ENCODE measurements around the gene IPP. TPM values are rescaled to one million over a fixed set of nuclear protein-coding genes. Genes with fewer than 3 reads are reported as not detected.
"Not testable (repeated sequence)": the region's sequence is repeated elsewhere in the genome, so short reads cannot be mapped to it uniquely, and the experiment has no call there.

IPP gene
- total RNA-seq, 1 donor from 2014 or later = 6.7 TPM

GRCh38 chr1:45718289-45718688 is 32.2 kb downstream of the IPP start:
- no peak for TF ChIP-seq CTCF (IDR thresholded peaks at IDR 0.05; ENCODE audit: insufficient read depth, low read length, poor library complexity, severe bottlenecking)
- Histone ChIP-seq H3K4me3 (ENCODE audit: low read depth, low read length) (no peak overlapping the region), H3K27me3 (ENCODE audit: control insufficient read depth, insufficient read depth, low read length) (no peaks in the 10 kb centered on the region), H3K36me3 (ENCODE audit: control insufficient read depth, insufficient read depth, low read length) (no peaks in the 10 kb centered on the region)
- no peak for DNase-seq (ENCODE audit: low read depth)

GRCh38 chr1:45717386-45717785 is 33.1 kb downstream of the IPP start:
- H3K4me3 ChIP-seq (ENCODE audit: low read depth, low read length); H3K27me3 ChIP-seq (ENCODE audit: control insufficient read depth, insufficient read depth, low read length); H3K36me3 ChIP-seq (ENCODE audit: control insufficient read depth, insufficient read depth, low read length); DNase-seq (ENCODE audit: low read depth): not testable (repeated sequence)

GRCh38 chr1:45716700-45717099 is 33.8 kb downstream of the IPP start:
- TF ChIP-seq CTCF (IDR thresholded peaks at IDR 0.05; ENCODE audit: insufficient read depth, low read length, poor library complexity, severe bottlenecking) = no peak
- no peak for DNase-seq (ENCODE audit: low read depth)
- no peaks in the 10 kb centered on the region for H3K36me3 ChIP-seq (ENCODE audit: control insufficient read depth, insufficient read depth, low read length)
- H3K4me3 ChIP-seq (ENCODE audit: low read depth, low read length) = no peak overlapping the region
- no peaks in the 10 kb centered on the region for H3K27me3 ChIP-seq (ENCODE audit: control insufficient read depth, insufficient read depth, low read length)

- DNase-seq (ENCODE audit: low read depth) = no peak
Measured at GRCh38 chr1:45713711-45714110, 36.7 kb downstream of the IPP start.

GRCh38 chr1:45704637-45705036 is 45.8 kb downstream of the IPP start:
- no peaks in the 10 kb centered on the region for H3K36me3 ChIP-seq (ENCODE audit: control insufficient read depth, insufficient read depth, low read length)
- no peak overlapping the region for H3K4me3 ChIP-seq (ENCODE audit: low read depth, low read length)
- no peak for DNase-seq (ENCODE audit: low read depth)
- no peak for TF ChIP-seq CTCF (IDR thresholded peaks at IDR 0.05; ENCODE audit: insufficient read depth, low read length, poor library complexity, severe bottlenecking)
- no peaks in the 10 kb centered on the region for H3K27me3 ChIP-seq (ENCODE audit: control insufficient read depth, insufficient read depth, low read length)

More at GRCh38 chr1:45713711-45714110, 36.7 kb downstream of the IPP start:
- TF ChIP-seq CTCF (IDR thresholded peaks at IDR 0.05; ENCODE audit: insufficient read depth, low read length, poor library complexity, severe bottlenecking) = no peak
- H3K4me3 ChIP-seq (ENCODE audit: low read depth, low read length) = no peak overlapping the region
- no peaks in the 10 kb centered on the region for H3K27me3 ChIP-seq (ENCODE audit: control insufficient read depth, insufficient read depth, low read length)
- no peaks in the 10 kb centered on the region for H3K36me3 ChIP-seq (ENCODE audit: control insufficient read depth, insufficient read depth, low read length)

GRCh38 chr1:45694823-45695222 is 55.6 kb downstream of the IPP start:
- H3K4me3 ChIP-seq (ENCODE audit: low read depth, low read length) = no peak overlapping the region
- H3K36me3 ChIP-seq (ENCODE audit: control insufficient read depth, insufficient read depth, low read length) = no peaks in the 10 kb centered on the region
- H3K27me3 ChIP-seq (ENCODE audit: control insufficient read depth, insufficient read depth, low read length) = no peaks in the 10 kb centered on the region
- no peak for TF ChIP-seq CTCF (IDR thresholded peaks at IDR 0.05; ENCODE audit: insufficient read depth, low read length, poor library complexity, severe bottlenecking)
- DNase-seq (ENCODE audit: low read depth) = no peak

- H3K27me3 ChIP-seq (ENCODE audit: control insufficient read depth, insufficient read depth, low read length); H3K4me3 ChIP-seq (ENCODE audit: low read depth, low read length); H3K36me3 ChIP-seq (ENCODE audit: control insufficient read depth, insufficient read depth, low read length); DNase-seq (ENCODE audit: low read depth): not testable (repeated sequence)
Measured at GRCh38 chr1:45693811-45694210, 56.6 kb downstream of the IPP start.
